Stomach (tissue), 4 donors: Measurements from ENCODE around the gene PDCD1.

ENCODE experiments used
- CTCF ChIP-seq, 7 experiments: fragments of 450-650 bp in 4 of 7; fragments of 200-600 bp in 3 of 7; sonication (generic) in 3 of 7; IDR thresholded peaks; one replicate each; pipeline ENCODE4 v1.5.1; 2016 to 2019; ENCODE audit warnings: antibody characterized with exemption in 7 of 7, control low read depth in 2 of 7, mild to moderate bottlenecking in 1 of 7
- POLR2A ChIP-seq, 4 donors: fragments of 450-650 bp; IDR thresholded peaks; one replicate each; pipeline ENCODE4 v1.6.1; 2016; ENCODE audit warnings: antibody characterized with exemption in 4 of 4, control low read depth in 2 of 4, mild to moderate bottlenecking in 1 of 4, moderate library complexity in 1 of 4
- POLR2AphosphoS5 ChIP-seq, 3 donors: sonication (generic); formaldehyde crosslinking; IDR thresholded peaks; one replicate each; pipeline ENCODE4 v1.6.1; 2016; ENCODE audit warnings: antibody characterized with exemption in 3 of 3

DNA sequence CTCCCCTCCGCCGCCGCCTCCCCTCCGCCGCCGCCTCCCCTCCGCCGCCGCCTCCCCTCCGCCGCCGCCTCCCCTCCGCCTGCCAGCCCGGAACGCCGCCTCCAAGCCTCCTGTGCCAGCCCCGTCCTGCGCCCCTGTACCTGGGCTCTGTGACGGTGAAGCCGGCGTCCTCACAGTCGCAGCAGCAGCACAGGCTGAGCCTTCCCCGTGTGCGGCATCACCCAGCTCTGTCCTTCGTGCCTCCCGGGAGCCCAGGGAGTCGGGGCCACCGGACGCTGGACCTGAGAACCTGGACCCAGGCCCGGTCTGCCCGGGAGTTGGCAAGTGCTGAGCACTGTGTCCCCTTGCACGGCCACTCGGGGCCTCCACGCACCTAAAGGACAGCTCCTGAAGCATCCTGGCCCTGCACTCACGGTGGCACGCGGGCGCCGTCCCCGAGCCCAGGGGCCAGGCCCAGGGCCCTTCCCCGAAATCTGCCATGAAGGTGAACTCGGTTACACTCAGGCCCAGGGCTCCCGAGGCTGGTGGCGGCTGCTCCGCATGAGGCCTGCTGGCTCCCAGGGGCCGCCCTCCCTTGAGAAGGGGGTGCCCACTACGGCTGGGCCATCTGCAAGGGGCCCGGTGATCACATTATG lies 43.8 kb upstream of the PDCD1 start:
- TF ChIP-seq CTCF (IDR thresholded peaks at IDR 0.05) (no peak), POLR2A (IDR thresholded peaks at IDR 0.05) (no peak), POLR2AphosphoS5 (IDR thresholded peaks at IDR 0.05) (no peak)
